GM21529 (cell line): Measurements from ENCODE around the gene TSR1.
"Not testable (repeated sequence)": the region's sequence is repeated elsewhere in the genome, so short reads cannot be mapped to it uniquely, and the experiment has no call there.

Source experiments
- ATAC-seq: cut with Tn5 transposase; IDR thresholded peaks from one replicate; pipeline ENCODE4 v1.9.1; 2021; ENCODE audit not compliant: unreplicated experiment

Gene TSR1

DNA sequence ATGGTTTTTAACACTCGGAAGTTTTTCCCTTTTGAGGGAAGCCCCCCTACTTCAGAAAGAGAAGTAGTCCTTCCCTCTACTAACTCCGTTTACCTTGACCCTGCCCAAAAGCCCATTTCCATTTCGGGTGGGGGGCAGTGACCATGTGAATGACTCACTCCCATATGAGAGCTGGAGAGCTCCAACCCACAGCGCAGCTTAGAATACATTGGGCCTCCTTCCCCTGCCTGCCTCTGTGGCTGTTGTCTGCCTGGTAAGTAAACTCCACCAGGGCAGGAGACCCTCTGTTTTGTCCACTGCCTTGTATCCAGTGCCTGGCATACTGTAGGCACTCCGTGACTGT lies 2.0 kb upstream of the TSR1 start:
- ATAC-seq = no peak

GRCh38 chr17:2337544-2338314 lies 1.5 kb upstream of the TSR1 start:
- ATAC-seq = no peak

GRCh38 chr17:2336852-2337543 lies 741 bp upstream of the TSR1 start, which contains the start of gene SGSM2:
TSS of gene SGSM2 (plus strand) at chr17:2337501. CDS start at chr17:2337689, 188 bp downstream.
- ATAC-seq = no peak

DNA sequence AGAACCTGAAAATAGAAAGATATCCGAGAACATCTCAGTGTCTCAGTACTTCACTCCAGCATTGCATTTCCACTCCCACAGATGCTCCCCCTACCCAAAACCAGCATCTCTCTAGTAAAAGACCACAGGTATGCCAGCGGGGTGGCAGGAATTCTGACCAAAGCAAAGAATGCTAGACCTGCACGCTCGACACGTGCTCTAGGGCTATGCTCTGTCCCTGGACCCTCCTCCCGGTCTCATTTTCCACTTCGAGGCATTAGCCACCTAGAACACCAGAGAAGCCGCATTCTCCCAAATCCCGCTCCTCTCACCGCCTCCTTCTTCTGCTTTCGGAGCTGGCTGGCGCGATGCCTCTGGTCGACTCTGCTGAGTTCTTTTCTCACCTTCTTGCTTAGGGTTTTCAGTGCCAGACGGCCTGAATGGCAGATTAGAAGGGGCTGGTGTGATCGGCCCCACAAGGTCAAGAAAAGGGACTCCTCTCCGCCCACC lies 487 bp downstream of the TSR1 start:
- ATAC-seq = no peak

DNA sequence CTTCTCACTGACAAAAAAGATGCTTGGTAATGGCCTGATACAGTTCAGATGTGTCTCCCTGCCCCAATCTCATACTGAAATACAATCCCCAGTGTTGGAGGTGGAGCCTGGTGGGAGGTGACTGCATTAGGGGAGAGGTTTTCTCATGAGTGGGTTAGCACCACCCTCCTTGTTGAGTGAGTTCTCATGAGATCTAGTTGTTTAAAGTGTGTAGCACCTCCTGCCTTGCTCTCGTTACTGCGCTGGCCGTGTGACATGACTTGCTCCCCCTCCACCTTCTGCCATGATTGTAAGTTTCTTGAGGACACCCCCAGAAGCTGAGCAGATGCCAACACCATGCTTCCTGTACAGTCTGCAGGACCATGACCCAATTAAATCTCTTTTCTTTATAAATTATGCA lies 5.0 kb downstream of the TSR1 start:
- ATAC-seq = no peak

DNA sequence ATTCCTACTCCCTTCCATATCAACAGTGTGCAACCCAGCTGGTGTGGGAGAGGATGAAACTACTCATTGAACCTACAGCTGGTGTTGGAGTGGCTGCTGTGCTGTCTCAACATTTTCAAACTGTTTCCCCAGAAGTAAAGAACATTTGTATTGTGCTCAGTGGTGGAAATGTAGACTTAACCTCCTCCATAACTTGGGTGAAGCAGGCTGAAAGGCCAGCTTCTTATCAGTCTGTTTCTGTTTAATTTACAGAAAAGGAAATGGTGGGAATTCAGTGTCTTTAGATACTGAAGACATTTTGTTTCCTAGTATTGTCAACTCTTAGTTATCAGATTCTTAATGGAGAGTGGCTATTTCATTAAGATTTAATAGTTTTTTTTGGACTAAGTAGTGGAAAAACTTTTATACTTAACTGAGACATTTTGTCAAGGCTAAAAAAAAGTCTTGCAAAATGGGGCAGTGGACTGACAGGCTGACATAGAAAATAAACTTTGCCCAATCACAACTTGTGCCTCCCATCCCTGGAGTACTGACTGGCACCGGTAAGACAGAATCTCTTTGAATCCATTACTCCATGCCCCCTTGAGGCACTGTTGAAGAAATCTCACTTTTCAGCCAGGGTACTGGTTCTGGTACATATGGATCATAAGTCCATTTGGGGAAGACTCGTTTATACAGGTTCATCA lies 12.5 kb downstream of the TSR1 start:
- no peak for ATAC-seq

DNA sequence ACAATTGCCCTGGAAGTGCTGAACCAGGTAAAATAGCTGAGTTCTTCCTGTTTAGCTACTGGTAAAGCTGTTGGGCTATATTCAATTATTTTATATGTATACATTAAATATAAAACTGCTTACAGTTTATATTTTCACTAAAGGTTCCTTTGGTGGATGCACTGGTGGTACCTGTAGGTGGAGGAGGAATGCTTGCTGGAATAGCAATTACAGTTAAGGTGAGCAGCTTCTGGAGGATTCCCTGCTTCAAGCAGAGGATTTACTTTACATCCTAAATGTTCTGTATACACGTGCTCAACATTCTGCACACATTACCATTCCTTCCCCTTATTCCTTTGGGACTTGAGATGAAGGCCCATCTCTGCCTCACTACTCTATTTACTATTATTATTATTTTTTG lies 14.9 kb downstream of the TSR1 start:
- ATAC-seq = no peak

DNA sequence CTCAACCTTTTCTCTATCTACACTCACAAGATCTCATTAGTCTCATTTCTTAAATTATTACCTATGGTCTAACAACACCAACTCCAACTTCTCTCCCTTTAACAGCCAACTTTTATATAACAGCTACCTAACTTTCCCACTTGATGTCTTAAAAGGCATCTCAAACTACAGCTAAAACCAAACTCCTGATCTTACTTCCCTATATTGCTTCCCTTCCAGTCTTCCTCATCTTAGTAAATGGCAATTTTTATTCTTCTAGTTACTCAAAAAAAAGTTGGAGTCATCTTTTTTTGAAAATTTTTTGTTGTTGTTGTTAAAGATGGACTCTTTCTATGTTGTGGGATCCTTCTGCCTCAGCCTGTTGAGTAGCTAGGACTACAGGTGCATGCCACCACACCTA lies 17.2 kb downstream of the TSR1 start:
- ATAC-seq = no peak

- ATAC-seq = no peak
Observed at GRCh38 chr17:2317796-2318195, 18.5 kb downstream of the TSR1 start.

GRCh38 chr17:2316916-2317205 lies 19.4 kb downstream of the TSR1 start:
- ATAC-seq = not testable (repeated sequence)

DNA sequence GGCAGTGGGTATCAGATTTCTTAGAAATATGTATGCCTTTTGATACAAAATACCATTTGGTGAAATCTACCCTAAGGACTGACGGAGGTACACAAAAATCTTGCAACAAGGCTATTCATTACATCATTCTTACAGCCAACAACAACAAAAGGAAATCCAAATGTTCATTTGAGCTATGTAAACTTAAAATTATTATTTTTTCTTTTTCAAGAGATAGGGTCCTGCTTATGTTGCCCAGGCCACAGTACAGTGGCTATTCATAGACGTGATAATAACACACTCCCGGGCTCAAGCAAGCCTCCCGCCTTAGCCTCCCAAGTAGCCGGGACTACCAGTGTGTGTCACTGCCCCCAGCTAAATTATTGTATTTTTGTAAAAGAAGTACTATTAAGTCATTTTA lies 23.5 kb downstream of the TSR1 start:
- no peak for ATAC-seq

GRCh38 chr17:2309338-2310154 lies 26.7 kb downstream of the TSR1 start:
- no peak for ATAC-seq

GRCh38 chr17:2304931-2305330 lies 31.3 kb downstream of the TSR1 start:
- ATAC-seq = no peak

DNA sequence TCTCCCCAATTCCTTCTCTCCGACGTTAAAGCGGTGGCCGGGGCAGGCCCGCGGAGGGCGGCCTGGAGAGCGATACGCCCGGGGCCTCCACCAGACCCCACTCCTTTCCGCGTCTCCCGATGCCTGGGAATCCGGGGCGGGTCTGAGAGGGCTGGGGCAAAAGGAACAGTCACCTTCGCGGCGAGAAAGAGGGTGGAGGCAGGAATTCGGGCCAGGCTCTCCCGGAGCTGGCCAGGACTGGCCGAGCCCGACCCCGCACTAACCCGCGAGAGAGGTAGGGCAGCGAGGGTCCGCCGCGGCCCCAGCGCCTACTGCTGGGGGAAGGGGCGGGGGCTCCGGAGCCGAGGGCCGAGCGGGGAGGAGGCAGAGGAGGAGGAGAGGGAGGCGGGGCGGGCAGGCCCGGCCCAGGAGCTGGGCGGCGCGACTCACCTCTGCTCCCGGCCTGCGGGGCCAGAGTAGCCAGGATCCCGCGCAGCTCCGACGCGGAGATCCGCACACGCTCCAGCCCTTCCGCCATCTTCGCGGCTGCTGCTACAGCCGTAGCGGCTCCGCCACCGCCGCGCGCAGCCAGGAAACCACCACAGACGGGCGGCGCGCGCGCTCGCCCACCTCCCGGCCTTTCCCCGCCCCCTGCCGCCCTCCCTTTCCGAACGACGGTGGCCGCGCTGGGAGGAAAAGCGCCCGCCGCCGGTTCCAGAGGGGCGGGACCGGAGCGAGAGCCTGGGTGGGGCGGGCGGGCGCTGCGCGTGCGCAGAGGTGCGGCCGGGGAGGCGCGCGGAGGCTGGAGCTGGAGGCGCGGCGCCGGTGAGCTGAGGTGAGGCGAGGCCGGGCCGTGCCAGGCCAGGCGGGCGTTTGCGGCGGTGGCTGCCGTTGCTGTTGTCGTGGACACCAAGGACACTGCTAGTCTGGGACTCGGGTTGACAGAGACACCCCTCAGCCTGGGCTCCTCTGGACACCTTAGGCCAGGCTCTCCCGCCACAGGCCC lies 32.8 kb downstream of the TSR1 start, which contains the start of the genes SMG6 and SRR:
Gene SMG6, minus strand, starts transcription at position 582 of the 985 bp plus-strand sequence. Its CDS starts 65 bp downstream, at position 517.
Gene SRR, plus strand, starts transcription at position 747 of the 985 bp plus-strand sequence. CDS start 11,611 bp downstream, outside the sequence.
- peak; percentile 76 for ATAC-seq

DNA sequence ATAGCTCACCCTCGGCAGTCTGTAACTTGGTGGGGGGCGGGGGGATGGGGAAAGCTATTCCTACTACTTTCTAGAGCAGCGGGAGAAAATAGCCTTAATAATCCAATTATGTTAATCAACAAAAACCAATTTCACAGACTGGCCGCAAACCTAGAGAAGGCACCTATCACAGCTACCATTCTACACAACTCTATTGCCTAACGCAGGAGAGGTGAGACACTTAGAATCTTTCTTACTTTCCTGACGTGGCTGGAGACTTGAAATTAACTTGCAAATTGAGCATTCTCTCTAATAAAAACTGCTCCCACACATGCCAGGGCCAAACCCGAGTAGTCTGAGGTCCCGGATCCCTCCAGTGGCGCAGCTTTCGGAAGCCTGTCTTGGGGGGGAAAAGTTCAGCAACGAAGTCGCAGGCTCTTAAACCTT lies 33.5 kb downstream of the TSR1 start:
- peak; percentile 10 for ATAC-seq

- no peak for ATAC-seq
Observed at GRCh38 chr17:2299756-2300155, 36.5 kb downstream of the TSR1 start.

DNA sequence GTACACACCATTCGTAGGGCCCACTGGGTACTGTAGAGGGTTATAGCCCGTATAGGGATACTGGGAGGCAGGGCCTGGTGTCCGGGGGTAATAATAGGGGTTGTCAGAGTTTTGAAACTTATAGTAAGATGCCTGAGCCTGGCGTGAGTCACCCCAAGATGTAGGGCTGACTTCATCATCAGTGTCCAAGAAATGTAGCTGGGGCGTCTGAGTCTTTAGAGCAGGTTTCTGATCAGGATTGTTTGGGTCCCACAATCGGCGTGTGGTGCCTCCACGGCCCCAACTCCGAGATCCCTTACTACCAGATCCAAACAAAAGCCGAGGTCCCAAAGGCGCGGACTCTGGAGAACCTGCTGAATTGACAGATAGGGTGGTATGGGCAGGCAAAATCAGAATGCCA lies 37.1 kb downstream of the TSR1 start:
- no peak for ATAC-seq

DNA sequence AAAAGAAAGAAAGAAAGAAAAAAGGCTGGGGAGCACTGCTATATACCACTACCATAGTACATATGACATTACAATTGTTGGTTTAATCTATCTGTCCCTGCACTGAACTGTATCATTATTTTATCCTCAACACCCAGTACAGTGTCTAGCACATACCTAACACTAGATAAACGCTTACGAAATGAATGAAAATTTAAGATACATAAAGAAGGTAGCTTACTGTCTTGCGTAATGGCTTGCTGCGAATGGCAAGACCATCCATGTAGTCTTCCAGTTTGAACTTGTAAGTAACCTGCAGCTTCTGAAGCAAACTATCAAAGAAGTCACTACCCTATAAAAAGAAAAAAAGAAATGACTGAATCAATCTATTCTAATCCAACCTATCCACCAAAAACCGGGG lies 39.2 kb downstream of the TSR1 start:
- no peak for ATAC-seq

DNA sequence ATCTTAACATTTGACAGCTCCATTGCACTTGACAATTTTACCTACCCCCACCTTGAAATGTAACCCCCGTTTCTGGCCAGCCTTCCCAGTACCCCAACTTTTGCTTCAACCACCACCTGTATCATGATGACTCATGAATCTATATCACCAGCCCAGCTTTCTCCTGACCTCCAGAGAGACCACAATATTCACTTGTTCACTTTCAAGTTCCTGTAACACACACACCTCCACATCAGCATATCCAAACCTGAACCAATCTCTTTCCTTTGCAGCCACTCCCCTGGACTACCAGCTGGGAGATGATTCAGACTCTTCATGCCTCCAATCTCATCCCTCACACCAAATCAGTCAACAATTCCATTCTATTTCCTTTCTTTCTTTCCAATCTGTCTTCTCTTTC lies 40.7 kb downstream of the TSR1 start:
- ATAC-seq = no peak

DNA sequence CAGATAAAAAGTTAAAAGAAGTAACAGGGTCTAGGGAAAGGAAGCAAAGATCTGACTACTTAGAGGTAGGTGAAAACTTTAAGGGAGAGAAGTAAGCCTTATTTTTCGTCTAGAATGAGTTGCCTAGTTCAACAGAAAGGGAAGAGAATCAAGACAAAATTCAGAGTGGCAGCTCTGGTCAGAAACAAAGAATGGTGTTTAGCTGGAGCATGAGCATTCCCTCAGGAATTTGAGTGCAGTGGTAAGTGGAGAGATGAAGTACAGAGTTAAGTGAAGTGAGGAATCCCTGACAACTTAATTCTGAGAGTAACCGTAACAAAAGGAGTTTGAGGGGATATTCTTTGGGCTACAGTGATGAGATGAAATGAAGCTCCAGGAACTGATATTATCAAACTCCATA lies 44.2 kb downstream of the TSR1 start:
- ATAC-seq = no peak
